Stimulated activated CD8-positive, alpha-beta memory T cell treated with anti-CD3 and anti-CD28 coated beads, Interleukin-4, amount 100 ng/mL, for 48 hours (primary cell): Measurements from ENCODE around the gene RSPRY1.
"Not testable (repeated sequence)": the region's sequence is repeated elsewhere in the genome, so short reads cannot be mapped to it uniquely, and the experiment has no call there.

Source experiments
- DNase-seq: peaks from one replicate; pipeline ENCODE4 v3.0.0-alpha.2; 2020

Gene RSPRY1

DNA sequence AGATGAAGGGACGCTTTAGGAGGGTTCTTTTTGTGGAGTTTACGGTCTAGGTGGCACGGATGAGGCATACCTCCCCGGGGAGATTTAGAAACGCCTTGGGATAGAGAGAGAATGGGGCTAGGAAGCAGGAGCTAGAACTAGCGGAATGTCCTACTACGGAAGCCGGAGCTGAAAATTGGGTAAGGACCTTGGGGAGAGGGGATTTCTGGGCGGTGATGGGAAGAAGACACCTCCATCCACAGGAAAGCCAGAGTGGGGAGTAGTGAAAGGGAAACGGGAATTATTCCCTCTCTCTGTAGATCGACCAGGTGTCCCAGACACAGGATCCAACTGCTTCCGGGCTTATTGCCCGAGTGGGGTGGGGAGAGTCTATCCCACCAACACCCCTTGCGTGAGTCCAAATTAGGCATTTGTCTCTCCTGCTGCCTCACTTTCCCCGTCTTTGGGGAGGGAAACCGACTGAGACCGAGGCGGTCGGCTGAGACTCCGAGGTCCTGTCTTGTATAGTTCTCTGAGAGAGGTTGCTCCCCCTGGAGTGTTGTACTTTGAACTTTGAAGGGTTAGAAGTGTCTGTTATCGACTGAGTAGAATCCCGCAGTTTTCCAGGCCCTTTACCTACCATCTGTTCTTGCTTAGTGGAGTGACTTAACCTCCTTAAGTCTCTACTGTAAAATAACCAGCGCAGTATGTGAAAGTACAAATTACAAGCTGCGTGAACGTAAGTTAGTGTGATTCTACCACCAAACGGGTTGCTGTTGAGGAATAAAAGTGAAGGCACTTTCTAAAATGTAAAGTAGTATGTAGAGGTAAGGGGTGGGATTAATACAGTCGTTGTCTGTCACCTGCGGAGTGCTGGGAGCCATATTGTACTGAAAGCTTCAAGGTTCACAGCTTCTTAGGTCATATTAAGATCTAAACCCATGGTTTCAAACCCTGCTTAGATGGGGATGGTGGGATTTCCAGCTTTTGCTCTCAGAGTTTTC is 1.0 kb downstream of the RSPRY1 start:
- peak; percentile 45 for DNase-seq

DNA sequence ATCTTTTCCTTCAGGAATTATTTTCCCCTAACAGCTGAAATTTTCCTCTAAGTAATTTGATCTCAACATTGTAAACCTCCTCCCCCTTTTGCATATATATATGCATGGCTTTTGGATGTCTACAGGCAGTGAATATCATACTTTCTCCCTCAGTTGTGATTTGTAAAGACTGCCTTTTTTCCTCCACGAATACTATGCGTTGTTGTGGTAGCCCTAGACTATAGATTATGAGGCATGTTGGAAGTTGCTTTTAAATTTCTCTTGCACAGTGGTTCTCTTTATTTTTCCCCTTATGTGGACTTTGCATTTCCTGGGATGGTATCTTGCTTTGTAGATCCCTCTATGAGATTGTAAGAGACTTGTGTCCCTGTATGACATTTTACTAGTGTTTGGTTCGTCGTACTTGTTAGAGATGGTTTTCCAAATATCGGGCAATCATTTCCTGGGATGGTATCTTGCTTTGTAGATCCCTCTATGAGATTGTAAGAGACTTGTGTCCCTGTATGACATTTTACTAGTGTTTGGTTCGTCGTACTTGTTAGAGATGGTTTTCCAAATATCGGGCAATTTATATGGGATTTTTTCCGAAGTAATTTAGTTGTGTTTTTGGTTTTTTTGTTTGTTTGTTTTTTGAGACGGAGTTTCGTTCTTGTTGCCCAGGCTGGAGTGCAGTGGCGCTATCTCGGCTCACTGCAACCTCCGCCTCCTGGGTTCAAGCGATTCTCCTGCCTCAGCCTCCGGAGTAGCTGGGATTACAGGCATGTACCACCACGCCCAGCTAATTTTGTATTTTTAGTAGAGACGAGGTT is 2.0 kb downstream of the RSPRY1 start:
- not testable (repeated sequence) for DNase-seq

DNA sequence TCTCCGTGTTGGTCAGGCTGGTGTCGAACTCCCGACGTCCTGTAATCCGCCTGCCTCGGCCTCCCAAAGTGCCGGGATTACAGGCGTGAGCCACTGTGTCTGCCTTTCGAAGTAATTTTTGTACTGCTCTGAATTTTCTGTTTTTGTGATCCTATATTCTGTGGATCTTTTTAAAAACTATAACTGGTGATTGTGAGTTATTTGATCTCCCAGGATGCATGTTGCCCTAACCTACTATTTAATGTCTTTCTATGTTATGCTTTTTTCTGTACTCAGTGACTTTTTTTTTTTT is 2.5 kb downstream of the RSPRY1 start:
- DNase-seq, result no peak

DNA sequence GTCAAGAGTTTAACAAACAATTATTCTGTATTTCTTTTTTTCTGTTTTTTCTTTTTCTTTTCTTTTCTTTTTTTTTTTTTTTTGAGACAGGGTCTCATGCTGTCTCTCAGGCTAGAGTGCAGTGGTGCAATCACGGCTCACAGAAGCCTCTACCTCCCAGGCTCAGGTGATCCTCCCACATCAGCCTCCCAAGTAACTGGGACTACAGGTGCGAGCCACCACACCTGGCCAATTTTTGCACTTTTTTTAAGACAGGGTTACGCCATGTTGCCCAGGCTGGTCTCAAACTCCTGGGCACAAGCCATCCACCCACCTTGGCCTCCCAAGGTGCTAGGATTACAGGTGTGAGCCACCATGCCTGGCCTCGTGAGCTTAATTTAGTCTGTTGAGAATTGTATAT is 3.4 kb downstream of the RSPRY1 start:
- DNase-seq, result not testable (repeated sequence)

DNA sequence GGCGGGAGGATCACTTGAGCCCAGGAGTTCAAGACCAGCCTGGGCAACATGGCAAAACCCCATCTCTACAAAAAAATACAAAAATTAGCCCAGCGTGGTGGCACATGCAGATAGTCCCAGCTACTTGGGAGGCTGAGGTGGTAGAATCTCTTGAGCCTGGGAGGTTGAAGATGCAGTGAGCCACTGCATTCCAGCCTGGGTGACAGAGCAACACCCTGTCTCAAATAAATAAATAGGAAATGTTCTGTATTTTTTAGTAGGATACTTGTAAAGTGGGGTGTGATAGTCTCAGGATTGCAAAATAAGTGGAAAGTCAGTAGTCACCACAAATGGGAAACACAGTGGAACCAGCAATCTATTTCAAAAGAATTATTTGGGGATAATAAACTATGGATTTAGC is 4.0 kb downstream of the RSPRY1 start:
- DNase-seq, result no peak

DNA sequence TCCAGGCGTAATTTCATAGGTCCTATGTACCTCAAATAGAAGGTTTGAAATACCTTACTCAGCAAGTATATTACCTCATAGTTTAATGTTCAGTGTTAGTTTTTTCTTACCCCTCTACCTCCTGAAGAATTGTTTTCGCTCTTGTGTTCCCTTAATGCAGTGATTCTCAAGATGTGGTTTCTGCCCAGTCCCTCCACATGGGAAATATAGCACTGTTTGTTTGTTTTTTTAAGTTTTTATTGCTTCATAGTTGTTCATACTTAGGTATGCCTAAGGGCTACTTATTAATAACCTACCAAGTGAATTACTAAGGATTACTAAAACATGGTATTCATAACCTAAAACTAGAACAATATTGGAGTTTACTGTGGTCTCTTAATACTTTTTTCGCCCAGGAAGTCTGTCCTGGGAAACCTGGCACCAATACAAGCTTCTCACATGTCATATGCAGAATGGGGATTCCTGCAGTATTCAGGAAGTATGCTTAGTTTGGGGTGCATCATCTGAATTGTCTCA is 5.0 kb downstream of the RSPRY1 start:
- DNase-seq, result no peak

DNA sequence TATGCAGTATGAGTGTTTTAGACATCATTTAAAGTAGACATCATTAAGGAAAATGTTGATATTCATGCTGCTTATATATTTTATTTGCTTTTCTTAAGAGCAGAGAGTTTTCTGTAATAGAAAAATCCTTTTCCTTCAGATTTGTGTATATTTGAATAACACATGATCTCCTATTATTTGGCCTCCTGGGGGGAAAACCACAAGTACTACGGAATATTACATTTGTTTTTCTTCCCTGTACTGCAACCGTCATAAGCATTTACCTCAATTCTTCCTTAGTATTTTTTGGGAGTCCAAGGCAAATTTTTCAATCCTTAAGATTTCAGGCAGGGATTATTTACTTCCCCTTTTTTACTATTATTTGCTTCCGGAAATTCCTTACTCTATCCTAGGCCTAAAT is 6.0 kb downstream of the RSPRY1 start:
- no peak for DNase-seq

DNA sequence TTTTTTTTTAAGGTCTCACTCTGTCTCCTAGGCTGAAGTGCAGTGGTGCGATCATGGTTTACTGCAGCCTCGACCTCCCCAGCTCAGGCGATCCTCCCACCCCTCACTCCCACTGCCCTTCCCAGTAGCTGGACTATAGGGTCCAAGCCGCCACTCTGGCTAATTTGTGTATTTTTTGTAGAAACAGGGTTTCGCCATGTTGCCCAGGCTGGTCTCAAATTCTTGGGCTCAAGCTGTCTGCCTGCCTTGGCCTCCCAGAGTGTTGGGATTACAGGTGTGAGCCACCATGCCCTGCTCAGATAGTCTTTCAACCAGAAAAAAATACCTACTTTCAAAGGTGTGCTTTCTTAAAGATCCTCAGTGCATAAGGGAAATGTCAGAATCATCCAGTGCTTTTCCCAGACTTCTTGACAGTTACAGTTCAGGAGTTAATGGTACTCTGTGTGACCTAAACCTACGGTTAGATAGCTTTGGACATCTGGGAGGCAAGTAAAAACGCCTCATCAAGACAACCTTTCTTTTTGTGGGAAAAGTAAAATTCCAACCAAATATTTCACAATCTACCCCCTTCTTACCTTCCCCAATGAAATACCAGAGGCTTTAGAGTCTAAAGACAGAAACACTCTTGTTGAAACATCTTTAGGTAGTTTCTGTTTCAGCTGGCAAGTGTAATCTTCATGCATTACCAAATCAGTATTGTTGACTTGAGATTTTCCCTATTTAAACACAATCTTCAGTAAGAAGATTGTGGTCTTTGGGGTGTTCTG is 6.8 kb downstream of the RSPRY1 start:
- DNase-seq, result no peak

DNA sequence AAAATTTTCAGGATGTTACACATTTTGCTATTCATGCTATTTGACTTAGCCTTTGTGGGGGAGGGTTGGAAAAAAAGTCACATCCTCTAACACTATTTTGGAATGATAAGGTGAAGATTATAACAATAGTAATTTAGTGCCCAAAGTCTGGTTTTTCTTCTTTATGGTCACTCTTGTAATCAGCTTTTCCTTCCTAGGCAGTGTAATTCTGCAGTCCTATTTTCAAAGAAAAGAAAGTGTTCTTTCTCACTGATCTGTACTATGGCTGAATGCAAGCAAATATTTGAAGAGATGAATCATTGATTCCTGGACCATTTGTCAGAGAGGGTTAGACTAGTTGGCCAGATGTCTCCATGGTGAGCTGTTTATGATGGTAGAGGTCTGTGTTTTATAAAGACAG is 8.4 kb downstream of the RSPRY1 start:
- DNase-seq, result no peak

DNA sequence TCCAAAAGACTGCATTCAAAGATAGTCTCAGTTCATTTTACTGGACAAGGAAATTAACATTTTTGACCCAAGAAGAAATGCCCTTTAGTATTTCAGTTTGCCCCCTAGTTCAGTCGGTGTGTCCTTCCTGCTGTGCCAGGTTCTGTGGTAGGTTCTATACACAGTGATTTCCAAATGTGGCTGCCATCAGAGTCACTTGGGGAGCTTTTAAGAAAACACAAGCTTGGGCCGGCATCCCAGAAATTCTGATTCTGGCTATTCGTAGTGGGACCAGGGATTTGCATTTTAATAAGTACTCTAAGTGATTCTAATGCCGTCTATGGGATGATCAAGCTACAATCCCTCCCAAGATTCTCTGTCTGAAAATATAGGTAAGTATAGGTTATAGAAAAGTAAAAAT is 10.2 kb downstream of the RSPRY1 start:
- no peak for DNase-seq

DNA sequence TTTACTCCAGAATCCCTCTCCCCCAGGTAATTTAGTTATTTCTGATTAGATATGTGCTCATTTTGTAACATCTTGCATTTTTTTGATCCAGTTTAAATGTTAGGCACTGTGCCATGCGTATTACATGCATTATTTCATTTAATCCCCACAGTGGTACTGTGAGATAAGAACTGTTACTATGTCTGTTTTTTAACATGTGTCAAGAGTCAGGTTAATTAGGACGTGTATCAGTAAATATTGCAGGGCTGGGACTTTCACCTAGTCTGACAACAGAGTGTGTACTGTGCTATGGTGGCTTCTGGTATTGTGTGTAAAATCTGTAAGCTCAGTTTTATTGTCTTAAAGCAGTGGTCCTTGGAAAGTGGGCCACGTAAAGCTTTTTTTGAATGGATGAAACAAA is 10.6 kb downstream of the RSPRY1 start:
- DNase-seq, result no peak

DNA sequence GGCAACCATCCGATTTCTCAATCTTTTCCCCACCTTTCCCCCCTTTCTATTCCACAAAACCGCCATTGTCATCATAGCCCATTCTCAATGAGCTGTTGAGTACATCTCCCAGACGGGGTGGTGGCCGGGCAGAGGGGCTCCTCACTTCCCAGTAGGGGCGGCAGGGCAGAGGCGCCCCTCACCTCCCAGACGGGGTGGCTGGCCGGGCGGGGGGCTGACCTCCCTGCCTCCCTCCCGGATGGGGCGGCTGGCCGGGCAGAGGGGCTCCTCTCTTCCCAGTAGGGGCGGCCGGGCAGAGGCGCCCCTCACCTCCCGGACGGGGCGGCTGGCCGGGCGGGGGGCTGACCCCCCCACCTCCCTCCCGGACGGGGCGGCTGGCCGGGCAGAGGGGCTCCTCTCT is 14.2 kb downstream of the RSPRY1 start:
- not testable (repeated sequence) for DNase-seq

DNA sequence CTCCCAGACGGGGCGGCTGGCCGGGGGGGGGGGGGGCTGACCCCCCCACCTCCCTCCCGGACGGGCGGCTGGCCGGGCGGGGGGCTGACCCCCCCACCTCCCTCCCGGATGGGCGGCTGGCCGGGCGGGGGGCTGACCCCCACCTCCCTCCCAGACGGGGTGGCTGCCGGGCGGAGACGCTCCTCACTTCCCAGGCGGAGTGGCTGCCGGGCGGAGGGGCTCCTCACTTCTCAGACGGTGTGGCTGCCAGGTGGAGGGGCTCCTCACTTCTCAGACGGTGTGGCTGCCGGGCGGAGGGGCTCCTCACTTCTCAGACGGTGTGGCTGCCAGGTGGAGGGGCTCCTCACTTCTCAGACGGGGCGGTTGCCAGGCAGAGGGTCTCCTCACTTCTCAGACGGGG is 14.8 kb downstream of the RSPRY1 start:
- not testable (repeated sequence) for DNase-seq

DNA sequence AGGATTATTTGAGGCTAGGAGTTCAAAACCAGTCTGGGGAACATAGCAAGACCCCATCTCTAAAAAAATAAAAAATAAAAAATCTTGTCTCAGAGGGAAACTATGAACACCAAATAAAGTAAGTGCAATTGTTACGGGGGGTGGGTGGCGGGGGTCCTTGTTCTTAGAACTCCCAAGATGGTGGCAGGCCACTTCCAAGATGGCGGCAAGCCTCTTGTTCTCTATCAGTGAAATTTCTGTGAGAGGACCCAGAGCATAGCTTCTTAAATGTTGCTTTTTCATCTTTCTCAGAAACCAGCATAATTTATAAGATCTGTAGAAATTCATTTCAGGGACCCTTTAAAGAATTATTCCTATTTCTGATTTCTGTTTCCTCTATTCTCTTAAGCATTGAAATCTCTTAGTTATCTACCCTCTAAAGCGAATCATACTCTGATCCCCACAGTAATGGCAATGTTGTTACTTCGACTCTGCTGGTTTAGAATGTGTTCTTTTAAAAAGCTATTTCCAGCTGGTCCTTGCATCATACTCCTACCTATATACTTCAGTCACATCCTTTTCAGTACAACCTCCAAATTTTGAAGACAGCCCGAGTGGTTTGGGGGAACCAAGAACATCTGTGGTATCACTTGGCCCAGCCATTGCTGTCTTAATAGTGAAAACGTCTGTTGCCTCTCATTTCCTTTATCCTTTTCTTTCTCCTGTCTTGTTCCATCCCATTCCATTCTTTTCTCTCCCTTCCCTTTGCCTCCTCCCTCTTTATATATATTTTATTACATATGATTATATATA is 16.2 kb downstream of the RSPRY1 start:
- no peak for DNase-seq

DNA sequence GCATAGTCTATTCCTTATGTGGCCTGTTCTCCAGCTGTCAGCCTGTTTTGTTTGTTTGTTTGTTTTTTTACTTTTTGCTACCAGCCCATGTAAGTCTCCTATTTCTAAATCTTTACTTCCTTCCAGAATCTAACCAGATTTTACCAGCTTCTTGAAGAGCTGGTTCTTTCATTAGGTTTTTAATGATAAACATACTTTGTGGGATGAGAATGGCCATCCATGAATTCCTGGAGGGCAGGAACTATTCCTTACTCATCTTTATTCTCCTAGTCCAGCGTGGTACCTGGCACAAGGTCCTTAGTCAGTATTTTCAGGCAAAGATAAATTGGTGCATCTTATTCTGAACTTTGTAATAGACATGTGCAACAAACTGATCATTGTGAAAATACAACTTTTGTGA is 17.3 kb downstream of the RSPRY1 start:
- DNase-seq, result no peak

DNA sequence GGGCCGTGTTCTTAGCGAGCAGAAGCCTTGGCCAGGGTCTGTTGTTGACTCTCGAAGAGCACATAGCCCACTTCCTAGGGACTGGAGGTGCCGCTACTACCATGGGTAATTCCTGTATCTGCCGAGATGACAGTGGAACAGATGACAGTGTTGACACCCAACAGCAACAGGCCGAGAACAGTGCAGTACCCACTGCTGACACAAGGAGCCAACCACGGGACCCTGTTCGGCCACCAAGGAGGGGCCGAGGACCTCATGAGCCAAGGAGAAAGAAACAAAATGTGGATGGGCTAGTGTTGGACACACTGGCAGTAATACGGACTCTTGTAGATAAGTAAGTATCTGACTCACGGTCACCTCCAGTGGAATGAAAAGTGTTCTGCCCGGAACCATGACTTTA is 18.5 kb downstream of the RSPRY1 start:
- DNase-seq, result no peak

DNA sequence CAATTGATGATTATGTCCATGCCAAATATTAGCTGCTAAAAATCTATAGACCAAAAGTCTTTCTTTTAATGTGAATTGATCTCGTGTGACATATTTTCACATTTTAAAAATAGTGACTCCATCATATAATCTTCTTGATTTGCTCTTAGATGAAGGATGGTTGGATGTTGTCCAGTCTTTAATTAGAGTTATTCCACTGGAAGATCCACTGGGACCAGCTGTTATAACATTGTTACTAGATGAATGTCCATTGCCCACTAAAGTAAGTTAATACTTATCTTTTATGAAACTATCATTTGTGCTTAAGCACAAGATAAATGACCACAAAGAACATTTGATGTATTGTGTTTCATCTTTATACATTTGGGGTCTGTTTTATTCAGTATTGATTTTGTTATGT is 22.8 kb downstream of the RSPRY1 start:
- DNase-seq, result no peak

DNA sequence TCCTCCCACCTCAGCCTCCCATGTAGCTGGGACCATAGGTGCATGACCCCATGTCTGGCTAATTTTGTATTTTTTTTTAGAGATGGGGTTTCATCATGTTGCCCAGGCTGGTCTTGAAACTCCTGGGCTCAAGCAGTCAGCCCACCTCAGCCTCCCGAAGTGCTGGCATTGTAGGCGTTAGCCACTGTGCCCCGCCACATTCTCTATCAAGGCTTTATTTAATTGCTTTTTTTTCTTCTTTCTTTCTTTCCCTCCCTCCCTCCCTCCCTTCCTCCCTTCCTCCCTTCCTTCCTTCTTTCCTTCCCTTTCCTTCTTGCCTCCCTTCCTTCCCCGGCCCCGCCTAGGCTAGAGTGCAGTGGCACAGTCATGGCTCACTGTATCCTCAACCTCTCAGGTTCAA is 23.7 kb downstream of the RSPRY1 start:
- no peak for DNase-seq

DNA sequence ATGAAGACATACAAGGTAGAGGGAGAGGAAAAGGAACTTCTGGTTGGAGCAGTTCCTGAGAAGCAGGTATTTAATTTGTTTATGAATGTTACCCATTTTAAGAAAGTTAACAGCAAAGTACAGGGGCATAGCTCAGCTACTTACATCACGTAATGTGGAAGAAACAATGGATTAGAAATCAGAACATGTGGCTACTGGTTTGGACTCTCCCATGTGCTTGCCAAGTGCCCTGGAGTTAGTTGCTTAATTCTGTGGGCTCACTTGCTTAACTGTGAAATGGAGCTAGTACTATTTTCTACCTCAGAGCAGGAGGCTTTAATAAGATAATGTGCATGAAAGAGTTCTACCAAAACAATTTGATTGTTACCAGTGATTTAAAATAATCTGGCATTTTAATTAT is 27.3 kb downstream of the RSPRY1 start:
- no peak for DNase-seq

DNA sequence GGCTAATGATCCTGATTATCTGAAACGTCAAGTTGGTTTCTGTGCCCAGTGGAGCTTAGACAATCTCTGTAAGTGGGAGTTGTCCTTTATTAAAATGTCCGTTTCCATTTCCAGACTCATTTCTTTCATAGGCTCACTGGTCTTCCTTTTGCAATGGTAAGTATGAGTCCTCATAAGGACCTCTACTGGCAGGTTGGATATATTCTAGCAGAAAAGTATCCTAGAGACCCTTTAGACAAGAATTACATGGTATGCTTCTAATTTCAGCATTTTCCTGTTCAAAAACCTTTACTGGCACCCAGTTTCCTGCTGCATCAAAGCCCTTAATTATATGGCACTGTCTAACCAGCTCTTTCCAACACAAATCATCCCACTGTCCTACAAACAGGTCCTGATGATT is 30.8 kb downstream of the RSPRY1 start:
- no peak for DNase-seq

DNA sequence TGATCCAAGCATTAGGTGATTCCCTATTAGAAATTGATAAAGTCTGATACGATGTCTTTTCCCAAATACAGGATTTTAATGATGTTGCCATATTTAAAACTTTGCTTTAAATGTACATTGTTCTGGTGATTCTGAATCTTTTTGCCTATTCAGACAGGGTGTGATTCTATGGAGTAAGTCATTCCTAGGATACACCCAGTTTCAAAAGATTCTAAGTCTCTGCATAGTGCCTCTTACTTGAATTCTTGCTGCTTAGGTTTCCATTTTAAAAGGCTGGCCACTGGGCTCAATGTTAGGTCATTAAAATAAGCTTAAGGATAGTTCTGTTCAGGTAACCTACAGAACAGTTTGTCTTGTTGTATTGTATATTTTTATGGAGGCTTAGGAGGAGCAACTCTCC is 36.9 kb downstream of the RSPRY1 start:
- no peak for DNase-seq

DNA sequence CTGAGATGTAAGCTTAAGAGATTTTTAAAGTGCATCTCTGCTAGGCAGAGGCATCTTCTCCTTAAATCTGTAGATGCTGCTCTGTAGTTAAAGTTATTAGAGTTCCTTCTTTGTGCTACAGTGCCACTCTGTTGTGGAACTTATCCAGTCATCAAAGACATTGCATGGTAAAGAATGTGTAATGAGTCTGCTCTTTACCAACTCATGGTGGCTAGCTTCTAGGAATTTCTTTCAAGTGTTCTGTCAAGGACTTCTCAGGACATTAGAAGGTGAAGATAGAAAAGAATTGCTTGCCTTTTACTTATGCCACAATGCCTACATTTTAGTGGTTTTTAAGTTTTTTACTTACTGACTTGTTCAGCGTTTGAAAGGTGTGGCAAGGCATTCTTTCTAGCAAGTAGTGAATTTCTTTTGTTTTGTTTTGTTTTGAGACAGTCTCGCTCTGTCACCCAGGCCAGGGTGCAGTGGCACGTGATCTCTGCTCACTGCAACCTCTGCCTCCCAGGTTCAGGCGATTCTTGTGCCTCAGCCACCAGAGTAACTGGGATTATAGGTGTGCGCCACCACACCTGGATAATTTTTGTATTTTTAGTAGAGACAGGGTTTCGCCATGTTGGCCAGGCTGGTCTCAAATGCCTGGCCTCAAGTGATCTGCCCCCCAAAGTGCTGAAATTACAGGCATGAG is 38.7 kb downstream of the RSPRY1 start:
- DNase-seq, result no peak
